Endothelial cell (in vitro differentiated cells): ENCODE measurements around the gene CTNNA3. TPM values are rescaled to one million over a fixed set of nuclear protein-coding genes. Genes with fewer than 3 reads are reported as not detected.
"Not testable (repeated sequence)": the region's sequence is repeated elsewhere in the genome, so short reads cannot be mapped to it uniquely, and the experiment has no call there.

Experiments
- DNase-seq: peaks from one replicate; pipeline ENCODE4 v3.0.0; 2021; ENCODE audit warnings: low spot score
- H3K27ac Mint-ChIP-seq: one replicate; pipeline ENCODE4 v1.8.0; 2021; ENCODE audit warnings: mixed read lengths, inconsistent platforms; ENCODE audit not compliant: unreplicated experiment
- H3K27me3 Mint-ChIP-seq: one replicate; pipeline ENCODE4 v1.8.0; 2021; ENCODE audit warnings: mild to moderate bottlenecking, moderate library complexity, mixed read lengths, inconsistent platforms; ENCODE audit not compliant: unreplicated experiment
- H3K36me3 Mint-ChIP-seq: one replicate; pipeline ENCODE4 v1.8.0; 2021; ENCODE audit warnings: mild to moderate bottlenecking, low read depth, mixed read lengths, inconsistent platforms; ENCODE audit not compliant: unreplicated experiment
- H3K4me1 Mint-ChIP-seq: one replicate; pipeline ENCODE4 v1.8.0; 2021; ENCODE audit warnings: mild to moderate bottlenecking, mixed read lengths, inconsistent platforms; ENCODE audit not compliant: unreplicated experiment
- H3K4me3 Mint-ChIP-seq: one replicate; pipeline ENCODE4 v1.8.0; 2021; ENCODE audit warnings: mild to moderate bottlenecking, mixed read lengths, inconsistent platforms; ENCODE audit not compliant: unreplicated experiment
- H3K9me3 Mint-ChIP-seq: one replicate; pipeline ENCODE4 v1.8.0; 2021; ENCODE audit warnings: mixed read lengths, inconsistent platforms; ENCODE audit not compliant: unreplicated experiment
- CTCF ChIP-seq: fragments of 200-600 bp; sonication (generic); IDR thresholded peaks from one replicate; pipeline ENCODE4 v1.5.0; 2021; ENCODE audit warnings: antibody characterized with exemption; ENCODE audit not compliant: unreplicated experiment
- total RNA-seq: library from RNA; stranded (reverse); fragmentation: NEBNext Ultra II Directional; extraction: Animal tissue kit (Norgen Biotek cat#: 25700); gene quantifications from one replicate; pipeline ENCODE4 v1.2.1, GENCODE V29; 2021; ENCODE audit not compliant: unreplicated experiment

Gene CTNNA3
- total RNA-seq, 1 donor from 2014 or later: 2.3 TPM

- H3K4me1 Mint-ChIP-seq: peaks cover 2% of the 10 kb centered on the region
- H3K4me3 Mint-ChIP-seq: no peak overlapping the region
- TF ChIP-seq CTCF: no peak
- DNase-seq: no peak
- H3K27ac Mint-ChIP-seq: no peak overlapping the region
- no peaks in the 10 kb centered on the region for H3K9me3 Mint-ChIP-seq
- H3K36me3 Mint-ChIP-seq: no peaks in the 10 kb centered on the region
- no peaks in the 10 kb centered on the region for H3K27me3 Mint-ChIP-seq
Measured at GRCh38 chr10:66350622-66351399, 1345.2 kb downstream of the CTNNA3 start.

- no peak overlapping the region for H3K4me3 Mint-ChIP-seq
- H3K36me3 Mint-ChIP-seq: no peaks in the 10 kb centered on the region
- peaks cover 2% of the 10 kb centered on the region for H3K4me1 Mint-ChIP-seq
- no peaks in the 10 kb centered on the region for H3K27me3 Mint-ChIP-seq
- H3K27ac Mint-ChIP-seq: no peak overlapping the region
- DNase-seq: no peak
- TF ChIP-seq CTCF: no peak
- H3K9me3 Mint-ChIP-seq: no peaks in the 10 kb centered on the region
Measured at GRCh38 chr10:66349726-66350125, 1346.3 kb downstream of the CTNNA3 start.

GRCh38 chr10:66349076-66349475 is 1346.9 kb downstream of the CTNNA3 start:
- no peak for TF ChIP-seq CTCF
- H3K9me3 Mint-ChIP-seq: no peaks in the 10 kb centered on the region
- no peak overlapping the region for H3K27ac Mint-ChIP-seq
- no peaks in the 10 kb centered on the region for H3K27me3 Mint-ChIP-seq
- no peak for DNase-seq
- H3K4me3 Mint-ChIP-seq: no peak overlapping the region
- no peaks in the 10 kb centered on the region for H3K36me3 Mint-ChIP-seq
- peaks cover 2% of the 10 kb centered on the region for H3K4me1 Mint-ChIP-seq

DNA sequence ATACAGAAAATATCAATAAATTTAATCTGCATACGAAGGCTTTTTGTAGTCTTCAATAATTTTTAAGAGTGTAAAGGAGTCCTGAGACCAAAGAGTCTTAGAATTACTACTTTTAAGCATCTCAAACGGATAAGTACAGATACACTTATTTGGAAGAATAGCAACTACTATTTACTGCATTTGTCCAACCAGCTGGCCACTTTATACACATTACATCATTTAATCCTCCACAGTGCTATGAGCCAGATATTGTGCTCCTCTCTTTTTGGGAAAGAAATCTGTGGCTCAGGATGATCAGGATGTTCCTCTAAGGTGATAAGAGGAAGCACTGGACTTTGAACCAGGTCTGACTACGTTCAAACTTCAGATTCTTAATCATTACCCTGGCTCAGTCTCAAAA is 1358.8 kb downstream of the CTNNA3 start:
- no peak for TF ChIP-seq CTCF
- Mint-ChIP-seq H3K27me3 (peaks cover 2% of the 10 kb centered on the region), H3K4me1 (no peaks in the 10 kb centered on the region), H3K9me3 (no peaks in the 10 kb centered on the region), H3K36me3 (peaks cover 3% of the 10 kb centered on the region), H3K4me3 (no peak overlapping the region), H3K27ac (no peak overlapping the region)
- DNase-seq: no peak

DNA sequence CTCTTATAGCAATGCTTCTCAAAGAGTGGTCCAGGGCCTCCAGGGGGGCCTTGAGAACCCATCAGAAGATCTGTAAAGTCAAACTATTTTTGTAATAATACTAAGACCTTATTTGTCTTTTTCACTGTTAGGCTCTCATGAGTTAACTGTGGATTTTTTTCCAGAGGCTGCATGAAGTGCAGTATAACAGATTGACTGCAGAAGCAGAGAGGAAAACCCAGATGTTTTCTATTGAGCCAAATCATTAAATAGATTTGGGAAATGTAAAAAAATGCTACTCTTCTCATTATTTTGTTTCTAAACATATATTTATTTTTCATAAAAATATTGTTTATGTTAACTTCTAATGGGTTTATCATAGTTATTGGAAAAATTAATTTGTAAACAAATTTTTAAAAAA is 1359.2 kb downstream of the CTNNA3 start:
- H3K4me1 Mint-ChIP-seq: no peaks in the 10 kb centered on the region
- H3K9me3 Mint-ChIP-seq: no peaks in the 10 kb centered on the region
- no peak for TF ChIP-seq CTCF
- no peak overlapping the region for H3K4me3 Mint-ChIP-seq
- H3K27me3 Mint-ChIP-seq: peaks cover 4% of the 10 kb centered on the region
- no peak for DNase-seq
- H3K27ac Mint-ChIP-seq: no peak overlapping the region
- peaks cover 3% of the 10 kb centered on the region for H3K36me3 Mint-ChIP-seq

DNA sequence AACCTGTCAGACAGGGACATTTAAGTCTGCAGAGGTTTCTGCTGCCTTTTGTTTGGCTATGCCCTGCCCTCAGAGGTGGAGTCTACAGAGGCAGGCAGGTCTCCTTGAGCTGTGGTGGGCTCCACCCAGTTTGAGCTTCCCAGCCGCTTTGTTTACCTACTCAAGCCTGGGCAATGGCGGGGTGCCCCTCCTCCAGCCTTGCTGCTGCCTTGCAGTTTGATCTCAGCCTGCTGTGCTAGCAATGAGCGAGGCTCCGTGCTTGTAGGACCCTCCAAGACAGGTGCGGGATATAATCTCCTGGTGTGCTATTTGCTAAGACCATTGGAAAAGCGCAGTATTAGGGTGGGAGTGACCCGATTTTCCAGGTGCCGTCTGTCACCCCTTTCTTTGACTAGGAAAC is 1360.2 kb downstream of the CTNNA3 start:
- H3K9me3 Mint-ChIP-seq, H3K4me1 Mint-ChIP-seq, H3K4me3 Mint-ChIP-seq, DNase-seq, H3K27me3 Mint-ChIP-seq, H3K36me3 Mint-ChIP-seq, H3K27ac Mint-ChIP-seq: not testable (repeated sequence)
